ENCODE results near the gene FAM199X.

The FAM199X gene

DNA sequence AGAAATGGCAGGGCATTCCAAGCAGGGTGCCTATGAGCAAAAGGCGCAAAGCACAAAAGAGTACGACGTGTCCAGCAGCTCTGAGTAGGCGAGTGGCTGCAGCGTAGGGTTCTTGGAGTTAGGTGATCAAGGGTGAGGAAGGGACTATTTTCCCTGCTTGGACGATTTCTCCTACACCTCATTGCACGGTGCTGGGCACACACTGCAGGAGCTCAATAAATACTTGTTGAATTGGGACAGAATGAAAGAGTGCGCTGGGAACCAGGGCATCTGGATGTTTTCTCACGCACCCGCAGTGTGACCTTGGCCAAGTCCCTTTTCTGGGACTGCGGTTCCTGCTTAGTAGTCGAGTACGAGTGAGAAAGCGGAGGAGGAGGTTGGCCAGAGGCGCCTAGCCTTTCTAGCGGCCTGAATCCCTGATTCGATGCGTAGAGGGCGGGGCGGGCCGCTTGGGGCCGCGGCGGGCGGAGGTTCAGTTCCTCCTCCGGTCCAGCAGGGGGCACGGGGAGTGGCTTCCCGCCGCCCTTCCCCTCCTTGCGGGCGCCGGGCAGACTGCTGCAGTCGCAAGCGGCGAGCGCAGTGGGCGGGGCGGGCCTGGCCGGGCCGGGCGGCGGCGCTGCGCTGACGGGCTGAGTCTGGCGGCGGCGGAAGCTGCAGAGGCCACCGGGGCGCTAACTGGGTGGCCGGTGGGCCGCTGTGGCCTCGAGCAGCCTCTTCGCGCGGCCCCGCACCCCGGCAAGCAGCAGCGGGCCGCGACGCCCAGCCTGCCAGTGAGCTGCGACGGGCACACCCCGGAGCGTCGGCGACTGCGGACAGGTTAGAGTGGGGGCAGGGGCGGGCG lies at the start of gene FAM199X:
TSS of gene FAM199X (plus strand) at position 560 of the 841 bp plus-strand sequence. CDS start 333 bp downstream, outside the sequence.
- DNase-seq (ENCODE audit: low read depth in 1 of 2, low spot score in 1 of 2) = peak; percentile 61 to 73

DNA sequence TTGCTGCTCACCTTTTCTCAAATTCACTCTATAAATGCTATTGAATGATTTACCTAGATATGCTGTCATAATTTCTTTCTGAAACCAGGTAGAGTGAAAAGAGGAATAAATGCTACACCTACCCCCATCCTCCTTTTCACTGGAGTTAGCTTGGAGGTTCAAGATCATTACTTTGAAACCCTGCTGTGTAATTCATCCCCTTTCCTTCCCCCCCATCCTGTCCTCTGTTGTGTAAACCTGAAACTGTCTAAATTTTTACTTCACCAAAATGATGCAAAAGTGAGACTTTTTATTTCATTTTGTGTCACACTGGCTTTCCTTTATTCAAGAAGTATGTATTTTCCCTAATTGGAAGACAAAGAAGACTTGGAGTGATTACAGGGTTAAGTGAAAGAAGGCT lies 48.5 kb upstream of the FAM199X start:
- DNase-seq (ENCODE audit: low read depth in 1 of 2, low spot score in 1 of 2) = no peak

DNA sequence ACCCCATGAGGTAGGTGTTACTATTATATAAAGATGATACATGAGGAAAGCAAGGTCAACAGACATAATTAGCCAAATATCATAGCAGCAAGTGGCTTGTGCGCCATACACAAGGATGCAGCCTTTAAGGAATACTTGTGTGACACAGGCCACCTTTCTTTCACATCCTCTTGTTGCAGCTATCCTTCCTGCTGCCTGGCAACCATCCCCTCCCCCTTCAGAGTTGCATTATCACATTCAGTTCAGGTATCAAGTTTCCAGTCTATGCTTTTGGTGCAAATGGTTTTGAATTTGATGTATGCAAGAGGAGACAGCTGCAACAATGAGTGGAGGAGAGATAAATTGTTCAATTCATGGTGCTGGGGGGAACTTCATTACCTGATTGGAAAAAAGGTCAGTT lies 47.5 kb upstream of the FAM199X start:
- DNase-seq (ENCODE audit: low read depth in 1 of 2, low spot score in 1 of 2) = no peak

DNA sequence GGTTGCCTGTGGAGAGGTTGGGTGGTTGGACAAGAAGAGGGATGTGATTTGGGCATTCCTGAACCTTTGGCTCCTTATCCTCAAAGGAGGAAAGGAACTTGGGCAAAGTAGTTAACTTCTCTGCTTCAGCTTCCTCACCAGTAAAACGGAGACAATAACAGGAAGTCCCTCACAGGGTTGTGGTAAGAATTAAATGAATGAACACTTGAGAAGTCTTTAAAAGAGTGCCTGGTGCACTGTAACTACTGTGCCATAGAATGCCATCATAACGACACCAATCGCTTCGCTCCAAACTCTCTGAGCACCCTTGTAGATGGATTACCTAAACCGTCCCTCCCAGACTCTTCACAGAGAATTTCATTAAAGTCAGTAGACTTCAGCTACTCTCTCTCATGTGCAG lies 43.4 kb upstream of the FAM199X start:
- DNase-seq (ENCODE audit: low read depth in 1 of 2, low spot score in 1 of 2) = no peak

DNA sequence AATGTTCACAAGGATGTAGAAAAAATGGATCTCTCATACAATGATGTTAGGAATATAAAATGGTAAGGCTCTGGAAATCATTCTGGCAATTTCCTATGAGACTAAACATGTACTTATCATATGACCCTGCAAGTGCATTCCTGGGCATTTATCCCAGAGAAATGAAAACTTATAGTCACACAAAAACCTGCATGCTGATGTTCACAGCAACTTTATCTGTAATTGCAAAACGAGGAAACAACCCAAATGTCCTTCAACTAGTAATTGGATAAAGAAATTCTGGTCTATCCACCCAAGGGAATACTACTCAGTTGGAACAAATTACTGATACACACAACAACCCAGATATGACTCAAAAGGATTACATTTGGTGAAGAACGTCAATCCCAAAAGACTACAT lies 39.4 kb upstream of the FAM199X start:
- no peak for DNase-seq (ENCODE audit: low read depth in 1 of 2, low spot score in 1 of 2)

DNA sequence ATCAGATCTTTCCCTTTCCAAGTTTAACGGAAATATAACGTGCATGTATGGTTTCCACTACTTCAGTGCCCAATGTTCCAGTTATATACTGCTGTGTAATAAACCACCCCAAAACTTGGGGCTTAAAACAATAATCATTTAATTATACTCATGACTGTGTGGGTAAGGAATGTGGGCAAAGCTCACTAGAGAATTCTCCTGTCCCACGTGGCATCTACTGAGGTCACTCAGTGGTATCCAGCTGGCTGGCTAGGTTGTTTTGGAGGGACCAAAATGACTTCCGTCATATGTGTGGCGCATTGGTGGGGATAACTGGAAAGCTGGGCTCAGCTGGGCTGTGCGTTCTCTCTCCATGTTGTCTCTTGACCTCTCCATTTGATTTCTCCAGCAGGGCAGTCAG lies 35.4 kb upstream of the FAM199X start:
- DNase-seq (ENCODE audit: low read depth in 1 of 2, low spot score in 1 of 2) = no peak

DNA sequence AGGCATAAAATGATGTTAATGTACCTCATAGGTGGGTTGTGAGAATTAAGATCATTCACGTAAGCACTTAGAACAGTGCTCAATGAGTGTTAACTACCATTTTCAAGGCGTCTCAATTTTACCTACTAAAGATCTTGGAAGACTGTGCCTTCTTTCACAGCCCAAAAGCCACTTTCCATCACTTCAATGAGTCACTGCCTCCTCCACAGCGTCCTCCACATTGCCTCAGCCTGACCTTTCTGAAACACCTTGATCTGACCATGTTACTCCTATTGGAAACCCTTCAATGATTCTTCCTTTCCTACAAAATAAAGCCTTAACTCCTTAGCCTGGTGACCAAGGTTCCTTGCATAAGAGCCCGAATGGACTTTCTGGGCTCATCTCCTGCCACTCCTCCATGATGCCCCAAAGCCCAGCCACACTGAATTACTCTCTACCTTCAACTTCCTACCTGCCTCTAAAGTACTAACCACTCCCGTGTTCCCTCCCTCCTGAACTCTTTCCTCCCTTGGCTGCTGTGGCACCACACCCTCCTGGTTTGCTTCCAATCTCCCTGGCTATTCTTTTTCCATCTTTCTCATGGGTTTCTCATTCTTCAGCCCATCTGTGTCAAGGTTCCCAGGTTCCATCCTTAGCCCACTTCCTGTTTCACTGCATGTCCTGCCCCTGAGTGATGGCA lies 31.5 kb upstream of the FAM199X start:
- no peak for DNase-seq (ENCODE audit: low read depth in 1 of 2, low spot score in 1 of 2)

DNA sequence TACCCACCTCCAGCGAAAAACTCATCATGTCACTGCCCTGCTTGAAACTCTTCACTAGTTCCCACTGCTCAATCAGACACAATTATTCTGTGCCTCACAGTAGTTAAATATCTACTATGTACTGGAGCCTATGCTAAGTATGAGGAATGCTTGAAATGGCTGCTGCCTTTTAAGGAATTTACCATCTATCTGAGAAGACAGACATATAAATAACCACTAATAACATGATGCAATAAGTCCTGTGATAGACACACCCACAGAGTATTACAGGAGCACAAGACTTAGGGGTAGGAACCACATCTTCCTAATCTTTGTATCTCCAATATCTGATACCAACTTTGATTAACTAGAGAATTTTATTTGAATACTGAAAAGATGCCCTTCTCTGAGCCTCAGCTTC lies 30.6 kb upstream of the FAM199X start:
- DNase-seq (ENCODE audit: low read depth in 1 of 2, low spot score in 1 of 2) = no peak

DNA sequence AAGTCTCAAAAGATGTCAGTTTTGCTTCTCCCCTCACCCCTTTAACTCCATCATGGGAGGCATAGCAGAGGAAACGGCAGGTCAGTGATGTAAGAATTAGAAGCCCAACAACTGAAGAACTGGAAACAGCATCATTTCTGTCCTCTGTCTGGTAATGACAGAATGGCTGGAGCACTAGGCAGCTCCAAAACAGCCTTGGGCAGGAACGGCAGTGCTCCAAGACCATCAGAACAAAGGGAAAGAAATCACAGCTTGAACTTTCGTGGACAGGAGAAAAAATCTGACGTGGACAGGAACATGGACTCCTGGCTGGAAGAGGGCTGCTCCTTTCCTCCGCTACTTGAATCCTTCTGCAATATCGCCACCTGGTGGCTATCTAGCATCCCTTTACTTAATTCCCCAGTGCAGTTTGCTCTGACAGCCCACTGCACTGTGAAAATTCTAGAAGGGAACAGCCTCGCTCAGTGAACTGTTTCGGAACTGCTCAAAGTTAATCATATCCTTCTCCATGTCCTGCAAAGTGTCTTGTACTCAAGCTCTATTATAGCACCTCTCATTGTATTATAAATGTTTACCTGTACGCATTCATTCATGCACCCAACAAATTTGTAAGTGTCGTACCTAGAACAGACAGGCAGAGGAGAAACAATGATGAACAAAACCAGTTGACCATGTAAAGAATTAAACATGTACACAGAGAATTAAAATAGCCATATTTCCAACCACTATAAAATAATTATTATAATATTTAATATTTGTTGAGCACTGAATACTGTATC lies 29.8 kb upstream of the FAM199X start:
- peak in 1 of 2 donors; percentile 2 for DNase-seq (ENCODE audit: low read depth in 1 of 2, low spot score in 1 of 2)

DNA sequence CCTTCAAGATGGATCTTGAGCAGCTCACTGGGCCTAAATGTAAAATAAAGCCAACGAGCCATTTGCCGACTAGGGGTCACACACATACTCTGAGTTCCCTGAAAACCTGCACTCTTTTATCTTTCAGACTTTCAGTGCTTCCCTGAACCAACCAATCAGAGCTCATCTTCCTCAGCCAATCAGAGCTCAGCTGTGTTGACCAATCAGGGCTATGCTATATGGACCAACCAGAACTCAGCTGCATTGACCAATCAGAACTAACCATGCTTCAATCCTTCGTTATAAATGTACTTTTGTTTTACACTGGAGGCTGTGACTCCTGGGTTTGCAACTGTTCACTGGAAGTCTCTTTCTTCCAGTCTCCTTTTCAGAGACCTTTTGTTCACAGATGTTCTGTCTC lies 28.8 kb upstream of the FAM199X start:
- no peak for DNase-seq (ENCODE audit: low read depth in 1 of 2, low spot score in 1 of 2)

DNA sequence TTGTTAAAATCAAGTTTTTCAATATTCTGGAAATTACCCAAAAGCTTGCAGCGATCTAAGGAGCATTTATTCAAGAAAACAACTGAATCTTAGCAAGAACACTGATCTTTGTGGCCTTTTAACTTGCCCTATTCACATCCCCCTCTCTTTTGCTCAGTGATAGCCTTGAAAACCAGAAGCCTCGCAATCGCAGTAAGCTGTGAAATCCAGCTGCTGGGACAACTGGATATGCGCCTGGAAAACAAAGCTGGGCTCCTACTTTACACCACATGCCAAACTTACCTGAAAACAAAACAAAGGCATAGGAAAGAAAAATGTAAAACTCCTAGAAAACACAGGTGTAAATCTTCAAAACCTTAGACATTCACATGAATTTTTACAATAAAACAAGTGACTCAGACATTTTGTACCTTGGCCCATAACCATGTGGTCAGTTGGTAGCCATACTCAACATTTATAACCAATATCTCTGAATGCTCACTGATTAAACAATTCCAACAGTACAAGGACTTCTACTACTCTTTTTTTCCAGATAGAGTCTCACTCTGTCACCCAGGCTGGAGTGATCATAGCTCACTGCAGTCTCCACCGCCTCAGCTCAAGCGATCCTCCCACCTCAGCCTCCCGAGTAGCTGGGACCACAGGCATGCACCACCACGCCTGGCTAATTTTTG lies 25.0 kb upstream of the FAM199X start:
- DNase-seq (ENCODE audit: low read depth in 1 of 2, low spot score in 1 of 2) = no peak

DNA sequence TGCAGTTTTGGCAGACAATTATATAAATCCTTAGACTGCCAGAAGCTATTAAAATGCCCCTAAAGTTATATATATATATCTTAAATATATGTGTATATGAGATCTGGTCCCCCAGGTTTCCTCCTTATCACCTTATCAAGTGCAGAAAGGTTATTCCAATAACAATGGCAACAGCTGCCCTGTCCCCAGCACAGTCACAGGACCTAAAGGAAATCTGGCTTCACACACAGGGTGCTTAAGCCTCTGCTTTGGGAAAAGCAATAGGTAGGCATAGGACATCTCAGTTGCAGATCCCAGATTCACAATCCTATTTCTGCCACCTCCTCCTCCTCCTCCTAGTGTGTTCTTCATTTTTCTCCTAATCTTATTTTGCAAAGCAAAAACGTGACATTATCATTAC lies 15.2 kb upstream of the FAM199X start:
- no peak for DNase-seq (ENCODE audit: low read depth in 1 of 2, low spot score in 1 of 2)

DNA sequence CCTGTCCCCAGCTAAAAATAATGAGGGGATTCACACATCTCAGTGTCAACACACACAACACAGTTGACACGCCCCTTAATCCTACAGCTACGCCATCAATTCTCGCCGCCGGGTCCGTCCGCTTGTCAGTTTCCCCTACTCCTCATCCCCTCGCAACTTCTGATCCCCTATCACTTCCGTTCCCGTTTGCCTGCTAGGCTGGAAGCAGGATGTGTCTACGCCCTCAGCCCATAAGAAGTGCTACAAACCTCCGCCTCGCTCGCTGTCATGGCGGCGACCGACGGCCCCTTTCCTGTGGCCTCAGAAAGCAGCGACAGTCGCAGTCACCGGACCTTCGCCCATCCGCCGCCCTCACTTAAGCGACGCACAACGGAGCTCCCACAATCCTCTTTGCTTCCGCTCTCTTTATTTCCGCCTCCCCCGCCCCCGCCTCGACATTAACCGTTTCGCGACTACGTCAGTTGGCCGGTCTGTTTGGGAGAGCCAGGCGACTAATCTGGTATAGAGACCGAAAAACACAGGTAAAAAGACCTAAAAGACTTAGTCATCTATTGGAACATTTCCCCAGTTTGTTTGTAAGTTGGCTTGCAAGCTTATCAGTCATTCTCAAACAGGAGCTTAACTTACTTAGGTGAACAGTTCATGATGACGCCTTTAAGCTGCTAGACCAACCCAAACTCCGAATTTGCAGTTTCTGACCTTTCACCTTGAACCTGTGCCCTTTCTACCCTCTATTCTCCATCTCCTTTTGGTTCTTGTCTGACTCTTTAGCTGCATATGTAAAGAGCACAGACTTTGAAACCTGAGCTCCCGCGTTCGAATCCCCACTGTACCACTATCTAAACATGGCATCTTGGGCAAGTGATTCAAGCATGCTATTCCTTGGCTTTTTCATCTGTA lies 9.4 kb upstream of the FAM199X start, which contains the start of gene SLC25A53:
TSS of gene SLC25A53 (minus strand) at position 380 of the 900 bp plus-strand sequence. CDS start 51,752 bp downstream, outside the sequence.
- DNase-seq (ENCODE audit: low read depth in 1 of 2, low spot score in 1 of 2) = peak; percentile 36 to 55

DNA sequence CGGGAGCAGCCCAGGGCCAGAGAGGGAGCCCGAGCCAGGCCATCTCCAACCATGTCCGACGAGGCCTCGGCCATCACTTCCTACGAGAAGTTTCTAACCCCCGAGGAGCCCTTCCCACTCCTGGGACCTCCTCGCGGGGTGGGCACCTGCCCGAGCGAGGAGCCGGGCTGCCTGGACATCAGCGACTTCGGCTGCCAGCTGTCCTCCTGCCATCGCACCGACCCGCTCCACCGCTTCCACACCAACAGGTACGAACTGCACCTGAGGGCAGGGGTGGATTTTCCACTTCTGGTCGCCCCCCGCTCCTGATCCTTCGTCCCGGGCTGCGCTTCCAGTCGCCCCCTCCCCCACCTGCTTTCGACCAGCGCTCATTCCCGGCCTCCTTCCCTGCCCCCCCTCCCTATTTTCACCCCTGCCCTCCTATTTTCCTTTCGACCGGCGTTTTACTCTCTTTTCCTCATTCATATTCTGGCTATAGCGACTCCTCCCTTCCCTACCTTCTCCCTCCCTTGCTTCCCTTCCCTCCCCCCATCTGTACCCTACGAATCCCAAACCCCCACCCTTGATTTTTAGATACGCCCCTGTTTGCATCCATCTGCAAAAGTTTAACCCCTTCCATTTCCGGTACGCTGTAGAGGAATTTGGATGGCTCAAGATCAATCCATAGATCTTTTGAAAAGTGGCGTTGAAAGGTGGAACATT lies 633 bp downstream of the FAM199X start:
- DNase-seq (ENCODE audit: low read depth in 1 of 2, low spot score in 1 of 2) = no peak

DNA sequence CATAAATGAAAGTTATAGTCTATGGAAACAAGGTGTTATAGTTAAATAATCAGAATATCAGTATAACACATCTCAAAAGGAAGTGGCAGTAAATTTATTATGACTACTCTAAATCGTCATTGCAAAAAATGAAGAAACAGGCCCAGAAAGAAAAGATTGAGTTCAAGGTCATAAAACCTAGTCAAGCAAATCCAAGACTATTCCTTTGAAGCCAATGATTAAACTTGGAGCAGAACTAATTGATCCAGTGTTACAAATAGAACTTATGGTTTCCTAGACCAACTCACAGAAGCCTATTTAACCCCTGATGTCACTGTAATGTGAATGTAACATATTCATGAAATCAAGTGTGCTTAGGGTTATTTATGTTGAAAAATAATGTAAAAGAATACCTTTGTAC lies 1.9 kb downstream of the FAM199X start:
- DNase-seq (ENCODE audit: low read depth in 1 of 2, low spot score in 1 of 2) = no peak

DNA sequence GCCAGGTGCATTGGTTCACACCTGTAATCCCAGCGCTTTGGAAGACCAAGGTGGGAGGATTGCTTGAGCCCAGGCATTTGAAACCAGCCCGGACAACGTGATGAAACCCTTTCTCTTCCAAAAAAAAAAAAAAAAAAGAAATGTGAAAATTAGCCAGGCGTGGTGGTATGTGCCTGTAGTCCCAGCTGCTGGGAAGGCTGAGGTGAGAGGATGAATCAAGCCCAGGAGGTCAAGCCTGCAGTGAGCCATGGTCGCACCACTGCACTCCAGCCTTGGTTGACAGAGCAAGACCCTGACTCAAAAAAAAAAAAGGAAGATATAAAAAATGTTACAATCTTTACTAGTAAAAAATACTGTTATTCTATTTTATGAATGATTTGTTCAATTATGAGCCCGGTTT lies 5.9 kb downstream of the FAM199X start:
- DNase-seq (ENCODE audit: low read depth in 1 of 2, low spot score in 1 of 2) = no peak

DNA sequence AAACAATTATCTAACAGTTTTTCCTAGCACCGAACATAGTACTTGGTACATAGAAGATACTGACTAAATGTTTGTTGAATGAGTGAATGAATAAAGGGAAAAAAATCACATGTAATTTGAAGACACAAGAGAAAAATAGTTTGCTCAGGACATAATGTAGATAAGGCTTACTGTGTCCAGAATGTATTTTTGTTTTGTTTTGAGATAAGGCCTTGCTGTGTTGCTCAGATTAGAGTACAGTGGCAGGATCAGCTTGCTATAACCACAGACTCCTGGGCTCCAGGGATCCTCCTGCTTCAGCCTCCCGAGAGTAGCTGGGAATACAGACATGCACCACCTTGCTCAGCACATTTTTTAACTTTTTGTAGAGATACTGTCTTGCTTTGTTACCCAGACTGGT lies 6.5 kb downstream of the FAM199X start:
- no peak for DNase-seq (ENCODE audit: low read depth in 1 of 2, low spot score in 1 of 2)

DNA sequence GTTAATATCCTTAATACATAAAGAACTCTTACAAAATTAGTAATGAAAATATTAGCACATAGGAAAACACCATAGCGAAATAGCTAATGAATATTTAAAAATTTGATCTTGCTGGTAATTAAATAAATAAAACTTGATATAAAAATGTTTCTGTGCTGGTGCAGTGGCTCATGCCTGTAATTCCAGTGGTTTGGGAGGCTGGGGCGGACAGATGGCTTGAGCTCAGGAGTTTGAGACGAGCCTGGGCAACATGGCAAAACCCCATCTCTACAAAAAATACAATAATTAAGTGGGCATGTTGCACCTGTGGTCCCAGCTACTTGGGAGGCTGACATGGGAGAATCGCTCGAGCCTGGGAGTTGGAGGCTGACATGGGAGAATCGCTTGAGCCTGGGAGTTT lies 7.6 kb downstream of the FAM199X start:
- no peak for DNase-seq (ENCODE audit: low read depth in 1 of 2, low spot score in 1 of 2)

DNA sequence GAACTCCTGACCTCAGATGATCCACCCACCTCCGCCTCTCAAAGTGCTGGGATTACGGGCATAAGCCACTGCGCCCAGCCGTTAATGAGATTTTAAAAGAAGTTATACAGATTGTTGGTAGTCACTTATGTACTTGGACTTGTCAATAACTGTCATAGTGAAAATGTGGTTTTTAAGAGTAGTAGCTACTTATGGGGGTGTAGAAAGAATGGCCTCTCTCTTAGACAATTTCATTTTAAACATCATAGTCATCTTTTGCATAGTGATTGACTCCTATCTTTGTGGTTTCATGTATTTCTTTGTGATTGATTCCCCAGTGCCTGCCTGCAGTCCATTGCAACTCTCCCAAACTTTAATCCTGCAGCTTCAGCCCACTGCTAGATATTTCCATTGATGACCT lies 17.4 kb downstream of the FAM199X start:
- DNase-seq (ENCODE audit: low read depth in 1 of 2, low spot score in 1 of 2) = no peak

DNA sequence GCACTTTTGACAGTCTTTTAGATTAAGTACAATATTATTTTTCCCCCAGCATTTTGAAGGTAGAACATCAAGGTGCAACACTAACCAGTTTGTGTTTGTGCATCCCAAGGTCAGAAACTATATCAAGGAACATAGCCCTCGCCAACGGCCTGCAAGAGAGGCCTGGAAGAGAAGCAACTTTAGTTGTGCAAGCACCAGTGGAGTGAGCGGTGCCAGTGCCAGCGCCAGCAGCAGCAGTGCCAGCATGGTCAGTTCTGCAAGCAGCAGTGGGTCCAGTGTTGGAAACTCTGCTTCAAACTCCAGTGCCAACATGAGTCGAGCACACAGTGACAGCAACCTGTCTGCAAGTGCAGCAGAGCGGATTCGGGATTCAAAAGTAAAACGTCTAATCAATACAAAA lies 21.7 kb downstream of the FAM199X start:
- DNase-seq (ENCODE audit: low read depth in 1 of 2, low spot score in 1 of 2) = no peak

Data from stimulated activated CD4-positive, alpha-beta T cell treated with anti-CD3 and anti-CD28 coated beads, Interleukin-15, amount 100 ng/mL, for 1 hour (primary cell).